PC-3 (cell line): Measurements from ENCODE around the gene CCDC183. TPM values are rescaled to one million over a fixed set of nuclear protein-coding genes. Genes with fewer than 3 reads are reported as not detected.

Experiments used
- ATAC-seq: fragments of 200-7000 bp; cut with Tn5 transposase; 2 replicates; pipeline ENCODE4 v1.9.1; 2020; ENCODE audit warnings: mild to moderate bottlenecking, moderate library complexity
- BruUV-seq: library from RNA; stranded (reverse); fragments of 400-500 nt; replicated peaks from 2 replicates; lab custom pipeline; 2021; lab: Mats Ljungman, UMichigan
- CTCF ChIA-PET: fragments of 300-600 bp; sonication (Branson Sonifier 250); formaldehyde crosslinking; loops from one replicate; lab custom pipeline; 2022; ENCODE audit warnings: antibody characterized with exemption; lab: Charles Lee
- POLR2A ChIA-PET: fragments of 300-600 bp; sonication (Branson Sonifier 250); formaldehyde crosslinking; loops from one replicate; lab custom pipeline; 2022; ENCODE audit warnings: antibody characterized with exemption; ENCODE audit not compliant: unreplicated experiment; lab: Charles Lee
- DNase-seq: peaks from one replicate; pipeline ENCODE4 v3.0.0-alpha.2; 2015
- H2AFZ ChIP-seq: fragments of 300-600 bp; sonication (generic); 2 replicates; pipeline ENCODE4 v1.6.0; 2016; ENCODE audit warnings: antibody characterized with exemption, low read length
- H3F3A ChIP-seq: fragments of 300-600 bp; sonication (generic); one replicate; pipeline ENCODE4 v1.6.0; 2017; ENCODE audit warnings: antibody characterized with exemption, low read length, control low read depth, mild to moderate bottlenecking; ENCODE audit not compliant: unreplicated experiment
- H3K27ac ChIP-seq: fragments of 300-600 bp; sonication (generic); 2 replicates; pipeline ENCODE4 v1.5.1; 2016; ENCODE audit warnings: mild to moderate bottlenecking, low read length
- H3K27me3 ChIP-seq: fragments of 300-600 bp; sonication (generic); 2 replicates; pipeline ENCODE4 v1.6.1; 2016; ENCODE audit warnings: low read length, mixed read lengths
- H3K36me3 ChIP-seq: fragments of 300-600 bp; sonication (generic); 2 replicates; pipeline ENCODE4 v1.6.1; 2016; ENCODE audit warnings: low read depth, mixed run types, low read length, mixed read lengths
- H3K4me1 ChIP-seq: fragments of 300-600 bp; sonication (generic); 2 replicates; pipeline ENCODE4 v1.5.1; 2016; ENCODE audit warnings: low read length; ENCODE audit not compliant: insufficient read depth
- H3K4me2 ChIP-seq: fragments of 300-600 bp; sonication (generic); 2 replicates; pipeline ENCODE4 v1.6.0; 2016; ENCODE audit warnings: low read length
- H3K4me3 ChIP-seq: fragments of 300-600 bp; sonication (generic); 2 replicates; pipeline ENCODE4 v1.5.1; 2016; ENCODE audit warnings: mild to moderate bottlenecking, low read length, mixed read lengths
- H3K79me2 ChIP-seq: fragments of 300-600 bp; sonication (generic); 2 replicates; pipeline ENCODE4 v1.6.1; 2017; ENCODE audit warnings: low read length, mixed read lengths
- H3K9ac ChIP-seq: fragments of 300-600 bp; sonication (generic); 2 replicates; pipeline ENCODE4 v1.6.0; 2016; ENCODE audit warnings: mild to moderate bottlenecking, low read length
- H3K9me2 ChIP-seq: fragments of 300-600 bp; sonication (generic); replicated peaks from 2 replicates; pipeline ENCODE4 v1.6.1; 2016; ENCODE audit warnings: mixed run types, low read length, mixed read lengths
- H3K9me3 ChIP-seq: fragments of 300-600 bp; sonication (generic); 2 replicates; pipeline ENCODE4 v1.6.1; 2016; ENCODE audit warnings: low read length, mixed read lengths
- H4K20me1 ChIP-seq: fragments of 300-600 bp; sonication (generic); 2 replicates; pipeline ENCODE4 v1.6.1; 2016; ENCODE audit warnings: low read length, mixed read lengths
- CTCF ChIP-seq: fragments of 300-600 bp; sonication (generic); conservative IDR thresholded peaks from 2 replicates; pipeline ENCODE4 v1.5.1; 2017; ENCODE audit warnings: antibody characterized with exemption, low read depth, mild to moderate bottlenecking, low read length
- EZH2 ChIP-seq: fragments of 300-600 bp; sonication (generic); IDR thresholded peaks from one replicate; pipeline ENCODE4 v1.6.1; 2017; ENCODE audit warnings: antibody characterized with exemption, mild to moderate bottlenecking, low read length; ENCODE audit not compliant: unreplicated experiment
- EZH2phosphoT487 ChIP-seq: fragments of 300-600 bp; sonication (generic); IDR thresholded peaks from 2 replicates; pipeline ENCODE4 v1.6.1; 2018; ENCODE audit warnings: mild to moderate bottlenecking, antibody characterized with exemption, low read length, borderline replicate concordance
- intact Hi-C: fragments of 100-400 bp; cut with micrococcal nuclease; formaldehyde crosslinking; loops from 2 replicates; pipeline ENCODE4 v1.9.0; 2023
- microRNA-seq: library from miRNA; unstranded; fragments of <30 nt; microRNA quantifications from one replicate; pipeline ENCODE4 v1.1.0, GENCODE V29; 2020; ENCODE audit not compliant: unreplicated experiment
- total RNA-seq: library from RNA; depleted of rRNA; stranded (reverse); fragments of >200 nt; gene quantifications from 2 replicates; pipeline ENCODE4 v1.2.3, GENCODE V29; 2014; rRNA removed

CCDC183 gene
- total RNA-seq, 1 experiment from 2014 or later, result 0.87 TPM

DNA sequence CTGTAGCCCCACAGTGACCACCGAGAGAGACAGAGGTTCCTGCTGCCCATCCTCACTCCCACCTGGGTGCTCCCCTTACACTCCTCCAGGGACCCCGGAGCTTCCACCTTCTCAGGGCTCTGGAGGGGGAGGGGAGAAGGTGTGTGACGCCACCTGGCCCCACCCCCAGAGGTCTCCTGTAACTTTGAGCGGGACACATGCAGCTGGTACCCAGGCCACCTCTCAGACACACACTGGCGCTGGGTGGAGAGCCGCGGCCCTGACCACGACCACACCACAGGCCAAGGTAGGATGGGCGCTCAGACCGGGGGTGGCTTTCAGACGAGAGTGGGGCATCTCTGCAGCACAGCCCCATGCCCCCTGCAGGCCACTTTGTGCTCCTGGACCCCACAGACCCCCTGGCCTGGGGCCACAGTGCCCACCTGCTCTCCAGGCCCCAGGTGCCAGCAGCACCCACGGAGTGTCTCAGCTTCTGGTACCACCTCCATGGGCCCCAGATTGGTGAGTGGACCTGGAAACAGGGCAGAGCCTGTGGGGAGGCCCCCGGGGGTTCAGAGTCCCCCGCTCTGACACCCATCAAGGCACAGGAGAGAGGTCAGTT, 60.5 kb downstream of the CCDC183 start:
- no peak overlapping the region for H3K9ac ChIP-seq
- no peaks in the 10 kb centered on the region for H3K4me1 ChIP-seq
- H3K79me2 ChIP-seq, result no peaks in the 10 kb centered on the region
- no peaks in the 10 kb centered on the region for H4K20me1 ChIP-seq
- no peak overlapping the region for H2AFZ ChIP-seq
- ATAC-seq (no peak), DNase-seq (no peak)
- no peaks in the 10 kb centered on the region; the same call in 1 of the 2 replicates for H3K36me3 ChIP-seq
- no peak overlapping the region for H3K4me2 ChIP-seq
- BruUV-seq, result no TSS peak
- no peak overlapping the region for H3K4me3 ChIP-seq
- intact Hi-C loops, result no loop called here
- no peak overlapping the region for H3K27ac ChIP-seq
- H3F3A ChIP-seq, result no peaks in the 10 kb centered on the region
- POLR2A ChIA-PET, result interaction anchor here (0.5 kb wide), 1 partner anchor 77 kb away, joined by 3 read pairs; no protein-coding TSS in a partner anchor
- TF ChIP-seq CTCF (no peak), EZH2phosphoT487 (no peak), EZH2 (no peak)
- CTCF ChIA-PET, result no interaction called here
- H3K9me3 ChIP-seq, result no peaks in the 10 kb centered on the region
- H3K27me3 ChIP-seq, result no peaks in the 10 kb centered on the region
- H3K9me2 ChIP-seq, result no peaks in the 10 kb centered on the region

- H3K4me1 ChIP-seq, result no peaks in the 10 kb centered on the region
- H3K79me2 ChIP-seq, result no peaks in the 10 kb centered on the region
- no peak overlapping the region for H2AFZ ChIP-seq
- no peak overlapping the region for H3K4me3 ChIP-seq
- H3F3A ChIP-seq, result no peaks in the 10 kb centered on the region
- H3K27me3 ChIP-seq, result no peaks in the 10 kb centered on the region
- ChIA-PET POLR2A (no interaction called here), CTCF (no interaction called here)
- H3K9me2 ChIP-seq, result no peaks in the 10 kb centered on the region
- ATAC-seq (no peak), DNase-seq (no peak)
- no peak overlapping the region for H3K27ac ChIP-seq
- no TSS peak for BruUV-seq
- intact Hi-C loops, result no loop called here
- no peaks in the 10 kb centered on the region for H3K9me3 ChIP-seq
- H3K9ac ChIP-seq, result no peak overlapping the region
- H3K36me3 ChIP-seq, result no peaks in the 10 kb centered on the region; the same call in 1 of the 2 replicates
- no peak overlapping the region for H3K4me2 ChIP-seq
- TF ChIP-seq CTCF (no peak), EZH2 (no peak), EZH2phosphoT487 (no peak)
- no peaks in the 10 kb centered on the region for H4K20me1 ChIP-seq
Measured at GRCh38 chr9:136857166-136857565, 61.0 kb downstream of the CCDC183 start.

Small RNA genes within 50 kb of the gene (microRNA-seq; reads per million reads assigned to microRNA genes)
- not detected for gene MIR4292
- not detected for gene MIR6722

Other genes starting within 250 kb of the CCDC183 start
- 23.1 and 29.5 TPM in 2 replicates for gene EGFL7, start 133.4 kb upstream of the CCDC183 start, total RNA-seq
- 103 and 106 TPM in 2 replicates for gene AGPAT2, start 108.9 kb upstream of the CCDC183 start, total RNA-seq
- gene DIPK1B, start 83.8 kb upstream of the CCDC183 start, total RNA-seq, result 19.5 and 26.3 TPM in 2 replicates
- gene LCN10, start 53.4 kb upstream of the CCDC183 start, total RNA-seq, result not detected in 2 replicates
- gene LCN6, start 47.8 kb upstream of the CCDC183 start, total RNA-seq, result not detected in 2 replicates
- not detected in 2 replicates for gene LCN8, start 38.1 kb upstream of the CCDC183 start, total RNA-seq
- gene LCN15, start 31.8 kb upstream of the CCDC183 start, total RNA-seq, result not detected in 2 replicates
- gene TMEM141, start 5.0 kb upstream of the CCDC183 start, total RNA-seq, result 94.6 and 101 TPM in 2 replicates
- 84.3 and 113 TPM in 2 replicates for gene RABL6, start 11.6 kb downstream of the CCDC183 start, total RNA-seq
- gene AJM1, start 46.1 kb downstream of the CCDC183 start, total RNA-seq, result 1.4 and 2.6 TPM in 2 replicates
- gene PHPT1, start 53.1 kb downstream of the CCDC183 start, total RNA-seq, result 83.2 and 111 TPM in 2 replicates
- gene MAMDC4, start 56.0 kb downstream of the CCDC183 start, total RNA-seq, result 3.0 and 5.3 TPM in 2 replicates
- gene EDF1, start 70.0 kb downstream of the CCDC183 start, total RNA-seq, result 544 and 562 TPM in 2 replicates
- gene TRAF2, start 90.2 kb downstream of the CCDC183 start, total RNA-seq, result 11.5 and 25.4 TPM in 2 replicates
- 138 and 159 TPM in 2 replicates for gene FBXW5, start 148.4 kb downstream of the CCDC183 start, total RNA-seq
- 0.77 TPM in 1 of 2 replicates, not detected in the other for gene C8G, start 148.9 kb downstream of the CCDC183 start, total RNA-seq
- 0.55 TPM in 1 of 2 replicates, not detected in the other for gene LCN12, start 155.9 kb downstream of the CCDC183 start, total RNA-seq
- gene PTGDS, start 181.2 kb downstream of the CCDC183 start, total RNA-seq, result not detected in 2 replicates
- not detected in 2 replicates for gene LCNL1, start 186.7 kb downstream of the CCDC183 start, total RNA-seq
- 113 and 137 TPM in 2 replicates for gene PAXX, start 196.1 kb downstream of the CCDC183 start, total RNA-seq
- gene CLIC3, start 200.2 kb downstream of the CCDC183 start, total RNA-seq, result 1.4 and 4.3 TPM in 2 replicates
- gene ABCA2, start 231.9 kb downstream of the CCDC183 start, total RNA-seq, result 25.9 and 31.5 TPM in 2 replicates
- gene FUT7, start 235.8 kb downstream of the CCDC183 start, total RNA-seq, result not detected in 2 replicates
- gene NPDC1, start 249.8 kb downstream of the CCDC183 start, total RNA-seq, result 25.4 and 33.3 TPM in 2 replicates